ENCODE data around the gene CWC25. TPM values are rescaled to one million over a fixed set of nuclear protein-coding genes. Genes with fewer than 3 reads are reported as not detected.

CWC25 gene
- total RNA-seq, 6 experiments from 2014 or later: 11.0 to 13.7 (median 12.9) TPM

DNA sequence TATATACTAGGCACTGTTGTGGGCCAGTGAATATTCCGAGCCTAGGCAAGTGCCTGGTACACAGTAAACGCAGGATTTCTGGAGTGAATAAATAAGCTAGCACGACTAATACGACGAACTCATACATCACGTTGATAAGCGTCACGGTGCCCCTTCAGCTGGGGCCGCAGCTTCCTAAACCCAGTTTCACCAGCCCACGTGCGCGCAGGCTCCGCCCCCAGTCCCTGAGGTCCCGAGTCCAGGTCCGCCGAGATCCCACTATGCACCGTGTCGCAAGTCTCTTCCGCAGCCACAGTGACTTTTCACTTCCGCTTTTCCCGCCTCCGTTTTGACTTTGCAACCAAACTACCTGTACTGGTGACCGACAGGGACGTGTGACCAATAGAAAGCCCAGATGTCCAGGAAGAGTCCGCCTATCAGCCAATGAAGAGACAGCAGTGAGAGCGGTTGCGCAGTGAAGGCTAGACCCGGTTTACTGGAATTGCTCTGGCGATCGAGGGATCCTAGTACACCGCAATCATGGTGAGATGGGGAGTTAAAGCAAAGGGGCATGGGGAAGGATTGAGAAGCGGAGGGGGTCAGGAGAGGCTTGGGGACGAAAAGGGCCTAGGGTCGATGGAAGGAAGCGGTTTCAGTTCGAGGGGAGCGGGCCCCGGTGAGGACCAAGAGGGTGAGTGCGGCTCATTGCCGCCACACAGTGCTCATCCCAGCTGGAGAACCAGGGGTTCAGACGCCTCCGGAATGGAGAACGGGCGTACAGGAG lies 72.6 kb downstream of the CWC25 start, which contains the start of gene PSMB3:
Gene PSMB3, plus strand, starts transcription at position 434 of the 763 bp plus-strand sequence. Its CDS starts 86 bp downstream, at position 520.
- Mint-ChIP-seq H3K36me3 (ENCODE audit: low read depth) (peaks cover 15% of the 10 kb centered on the region), H3K27ac (peak within 1 kb of the TSS; percentile 90), H3K27me3 (ENCODE audit: insufficient read depth) (peaks cover 5% of the 10 kb centered on the region), H3K4me3 (peak within 1 kb of the TSS; percentile 95), H3K9me3 (no peaks in the 10 kb centered on the region), H3K4me1 (ENCODE audit: low read depth) (peaks cover 31% of the 10 kb centered on the region)
- TF ChIP-seq, protein P1, sequence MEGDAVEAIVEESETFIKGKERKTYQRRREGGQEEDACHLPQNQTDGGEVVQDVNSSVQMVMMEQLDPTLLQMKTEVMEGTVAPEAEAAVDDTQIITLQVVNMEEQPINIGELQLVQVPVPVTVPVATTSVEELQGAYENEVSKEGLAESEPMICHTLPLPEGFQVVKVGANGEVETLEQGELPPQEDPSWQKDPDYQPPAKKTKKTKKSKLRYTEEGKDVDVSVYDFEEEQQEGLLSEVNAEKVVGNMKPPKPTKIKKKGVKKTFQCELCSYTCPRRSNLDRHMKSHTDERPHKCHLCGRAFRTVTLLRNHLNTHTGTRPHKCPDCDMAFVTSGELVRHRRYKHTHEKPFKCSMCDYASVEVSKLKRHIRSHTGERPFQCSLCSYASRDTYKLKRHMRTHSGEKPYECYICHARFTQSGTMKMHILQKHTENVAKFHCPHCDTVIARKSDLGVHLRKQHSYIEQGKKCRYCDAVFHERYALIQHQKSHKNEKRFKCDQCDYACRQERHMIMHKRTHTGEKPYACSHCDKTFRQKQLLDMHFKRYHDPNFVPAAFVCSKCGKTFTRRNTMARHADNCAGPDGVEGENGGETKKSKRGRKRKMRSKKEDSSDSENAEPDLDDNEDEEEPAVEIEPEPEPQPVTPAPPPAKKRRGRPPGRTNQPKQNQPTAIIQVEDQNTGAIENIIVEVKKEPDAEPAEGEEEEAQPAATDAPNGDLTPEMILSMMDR (IDR thresholded peaks at IDR 0.05): no peak
- DNase-seq: peak; percentile 100

- no peaks in the 10 kb centered on the region for H3K9me3 Mint-ChIP-seq
- H3K27ac Mint-ChIP-seq: peak overlapping the region; percentile 90
- peaks cover 31% of the 10 kb centered on the region for H3K4me1 Mint-ChIP-seq (ENCODE audit: low read depth)
- peaks cover 15% of the 10 kb centered on the region for H3K36me3 Mint-ChIP-seq (ENCODE audit: low read depth)
- H3K27me3 Mint-ChIP-seq (ENCODE audit: insufficient read depth): peaks cover 5% of the 10 kb centered on the region
- TF ChIP-seq, protein P1 (IDR thresholded peaks at IDR 0.05): no peak
- peak; percentile 67 for DNase-seq
- peak overlapping the region; percentile 95 for H3K4me3 Mint-ChIP-seq
Measured at GRCh38 chr17:38751808-38752307, 73.3 kb downstream of the CWC25 start.

GRCh38 chr17:38751144-38751807 lies 73.8 kb downstream of the CWC25 start:
- no peak for DNase-seq
- peak overlapping the region; percentile 90 for H3K27ac Mint-ChIP-seq
- no peaks in the 10 kb centered on the region for H3K9me3 Mint-ChIP-seq
- H3K4me3 Mint-ChIP-seq: peak overlapping the region; percentile 95
- TF ChIP-seq, protein P1 (IDR thresholded peaks at IDR 0.05): no peak
- peaks cover 37% of the 10 kb centered on the region for H3K4me1 Mint-ChIP-seq (ENCODE audit: low read depth)
- peaks cover 15% of the 10 kb centered on the region for H3K36me3 Mint-ChIP-seq (ENCODE audit: low read depth)
- H3K27me3 Mint-ChIP-seq (ENCODE audit: insufficient read depth): peaks cover 5% of the 10 kb centered on the region

Small RNA genes within 50 kb of the gene (microRNA-seq; reads per million reads assigned to microRNA genes)
- gene MIR4727: not detected

Other genes with a start within 250 kb of the CWC25 start
- not detected for gene SRCIN1, start 219.4 kb downstream of the CWC25 start, total RNA-seq (2021; fragmentation: NEBNext Ultra II Directional; extraction: Animal tissue kit (Norgen Biotek cat#: 25700))
- 1 to 10 TPM in 5 of 6 experiments, under 1 TPM in 1; 0.95 to 1.4 (median 1.3) TPM for gene EPOP, start 150.4 kb downstream of the CWC25 start, total RNA-seq (2021; fragmentation: NEBNext Ultra II Directional; extraction: Animal tissue kit (Norgen Biotek cat#: 25700))
- 10 to 100 TPM; 26.5 to 31.5 (median 30.2) TPM for gene MLLT6, start 120.0 kb downstream of the CWC25 start, total RNA-seq (2021; fragmentation: NEBNext Ultra II Directional; extraction: Animal tissue kit (Norgen Biotek cat#: 25700))
- gene CISD3, start 95.0 kb downstream of the CWC25 start, total RNA-seq (2021; fragmentation: NEBNext Ultra II Directional; extraction: Animal tissue kit (Norgen Biotek cat#: 25700)): 10 to 100 TPM; 35.0 to 38.7 (median 36.6) TPM
- gene PCGF2, start 77.0 kb downstream of the CWC25 start, total RNA-seq (2021; fragmentation: NEBNext Ultra II Directional; extraction: Animal tissue kit (Norgen Biotek cat#: 25700)): 10 to 100 TPM; 59.7 to 73.5 (median 69.0) TPM
- gene PSMB3, start 72.6 kb downstream of the CWC25 start, total RNA-seq (2021; fragmentation: NEBNext Ultra II Directional; extraction: Animal tissue kit (Norgen Biotek cat#: 25700)): 100 to 1,000 TPM; 232 to 273 (median 253) TPM
- 10 to 100 TPM; 48.7 to 61.8 (median 55.5) TPM for gene PIP4K2B, start 25.8 kb downstream of the CWC25 start, total RNA-seq (2021; fragmentation: NEBNext Ultra II Directional; extraction: Animal tissue kit (Norgen Biotek cat#: 25700))
- 1,000 to 10,000 TPM; 1,099 to 1,402 (median 1,310) TPM for gene RPL23, start 28.4 kb upstream of the CWC25 start, total RNA-seq (2021; fragmentation: NEBNext Ultra II Directional; extraction: Animal tissue kit (Norgen Biotek cat#: 25700))
- 100 to 1,000 TPM; 428 to 517 (median 484) TPM for gene LASP1, start 44.7 kb upstream of the CWC25 start, total RNA-seq (2021; fragmentation: NEBNext Ultra II Directional; extraction: Animal tissue kit (Norgen Biotek cat#: 25700))
- not detected for gene FBXO47, start 142.1 kb upstream of the CWC25 start, total RNA-seq (2021; fragmentation: NEBNext Ultra II Directional; extraction: Animal tissue kit (Norgen Biotek cat#: 25700))